CD4-positive, alpha-beta T cell treated with Interleukin-4 for 1 hour (primary cell): ENCODE results near the gene FGGY.
"Not testable (repeated sequence)": the region's sequence is repeated elsewhere in the genome, so short reads cannot be mapped to it uniquely, and the experiment has no call there.

Experiments used
- DNase-seq, 2 donors: peaks; one replicate each; pipeline ENCODE4 v3.0.0-alpha.2; 2020 to 2022

FGGY gene

GRCh38 chr1:59354239-59354638 is 57.3 kb downstream of the FGGY start:
- not testable (repeated sequence) for DNase-seq

GRCh38 chr1:59354709-59355337 is 57.9 kb downstream of the FGGY start:
- DNase-seq: no peak

- no peak for DNase-seq
Observed at GRCh38 chr1:59355361-59355760, 58.5 kb downstream of the FGGY start.

GRCh38 chr1:59356627-59357026 is 59.7 kb downstream of the FGGY start:
- no peak for DNase-seq

GRCh38 chr1:59357645-59358320 is 60.9 kb downstream of the FGGY start:
- DNase-seq: no peak

- DNase-seq: no peak
Observed at GRCh38 chr1:59359325-59359724, 62.4 kb downstream of the FGGY start.

GRCh38 chr1:59360170-59360569 is 63.3 kb downstream of the FGGY start:
- no peak for DNase-seq

- DNase-seq: no peak
Observed at GRCh38 chr1:59360729-59361128, 63.8 kb downstream of the FGGY start.

GRCh38 chr1:59361766-59362165 is 64.9 kb downstream of the FGGY start:
- DNase-seq: no peak

- no peak for DNase-seq
Observed at GRCh38 chr1:59364037-59364436, 67.1 kb downstream of the FGGY start.

GRCh38 chr1:59366346-59366745 is 69.5 kb downstream of the FGGY start:
- no peak for DNase-seq

GRCh38 chr1:59367301-59368007 is 70.6 kb downstream of the FGGY start:
- no peak for DNase-seq

- DNase-seq: no peak
Observed at GRCh38 chr1:59368008-59368670, 71.2 kb downstream of the FGGY start.

- DNase-seq: no peak
Observed at GRCh38 chr1:59375321-59376220, 78.7 kb downstream of the FGGY start.

GRCh38 chr1:59377350-59377904 is 80.5 kb downstream of the FGGY start:
- no peak for DNase-seq

GRCh38 chr1:59378621-59379370 is 81.9 kb downstream of the FGGY start:
- no peak for DNase-seq

GRCh38 chr1:59379371-59379728 is 82.5 kb downstream of the FGGY start:
- no peak for DNase-seq

GRCh38 chr1:59383963-59384362 is 87.1 kb downstream of the FGGY start:
- no peak for DNase-seq

GRCh38 chr1:59384443-59384842 is 87.5 kb downstream of the FGGY start:
- no peak for DNase-seq

- no peak for DNase-seq
Observed at GRCh38 chr1:59388191-59388590, 91.3 kb downstream of the FGGY start.

GRCh38 chr1:59389847-59390246 is 93.0 kb downstream of the FGGY start:
- no peak for DNase-seq

- no peak for DNase-seq
Observed at GRCh38 chr1:59390307-59390706, 93.4 kb downstream of the FGGY start.
